Keratinocyte (primary cell): ENCODE measurements around the gene SIGLEC9. TPM values are rescaled to one million over a fixed set of nuclear protein-coding genes. Genes with fewer than 3 reads are reported as not detected.

Experiments
- DNase-seq: peaks from one replicate; pipeline ENCODE4 v3.0.0-alpha.2; 2011; ENCODE audit warnings: low read depth, missing footprints, low spot score
- FAIRE-seq: peaks from 2 replicates; lab custom pipeline; 2011; peaks lifted over from hg19 to GRCh38; lab: Jason Lieb, UNC
- H2AFZ ChIP-seq: 2 replicates; pipeline ENCODE4 v1.6.0; 2012; ENCODE audit warnings: low read length, control low read depth, inconsistent platforms; ENCODE audit not compliant: control insufficient read depth
- H3K27ac ChIP-seq: 2 replicates; pipeline ENCODE4 v1.5.1; 2011; ENCODE audit warnings: low read length; ENCODE audit not compliant: control insufficient read depth, insufficient read depth
- H3K27me3 ChIP-seq: 3 replicates; pipeline ENCODE4 v1.6.0; 2011; ENCODE audit warnings: low read length; ENCODE audit not compliant: control insufficient read depth, insufficient read depth; ENCODE audit errors: extremely low read depth
- H3K36me3 ChIP-seq, 2 experiments: 2 replicates in 1 of 2; 3 replicates in 1 of 2; pipeline ENCODE4 v1.5.1; 2011; ENCODE audit warnings: low read length in 2 of 2, mild to moderate bottlenecking in 1 of 2; ENCODE audit not compliant: control insufficient read depth in 2 of 2, insufficient read depth in 2 of 2; ENCODE audit errors: extremely low read depth in 1 of 2
- H3K4me1 ChIP-seq: 3 replicates; pipeline ENCODE4 v1.5.1; 2011; ENCODE audit warnings: low read length; ENCODE audit not compliant: control insufficient read depth, insufficient read depth; ENCODE audit errors: extremely low read depth
- H3K4me2 ChIP-seq: 3 replicates; pipeline ENCODE4 v1.6.0; 2011; ENCODE audit warnings: low read depth, low read length; ENCODE audit not compliant: control insufficient read depth, insufficient read depth; ENCODE audit errors: extremely low read depth
- H3K4me3 ChIP-seq, 3 experiments: fragments of 200-600 bp in 1 of 3; sonication (generic) in 1 of 3; 2 replicates in 2 of 3; 3 replicates in 1 of 3; pipeline ENCODE4 v1.5.1; 2011 to 2016; ENCODE audit warnings: low read length in 3 of 3, mild to moderate bottlenecking in 3 of 3, control low read depth in 2 of 3, inconsistent platforms in 1 of 3, low read depth in 1 of 3, mixed read lengths in 1 of 3, mixed run types in 1 of 3, moderate library complexity in 1 of 3; ENCODE audit not compliant: control insufficient read depth in 2 of 3, insufficient read depth in 2 of 3; ENCODE audit errors: extremely low read depth in 1 of 3
- H3K79me2 ChIP-seq: 2 replicates; pipeline ENCODE4 v1.6.0; 2012; ENCODE audit warnings: low read length; ENCODE audit not compliant: control insufficient read depth, insufficient read depth
- H3K9ac ChIP-seq: 3 replicates; pipeline ENCODE4 v1.6.0; 2011; ENCODE audit warnings: low read length; ENCODE audit not compliant: control insufficient read depth, insufficient read depth; ENCODE audit errors: extremely low read depth
- H3K9me1 ChIP-seq: 3 replicates; pipeline ENCODE4 v1.6.0; 2011; ENCODE audit warnings: low read length; ENCODE audit not compliant: control insufficient read depth, insufficient read depth; ENCODE audit errors: extremely low read depth
- H3K9me3 ChIP-seq: 2 replicates; pipeline ENCODE4 v1.5.1; 2012; ENCODE audit warnings: low read depth, low read length; ENCODE audit not compliant: control insufficient read depth
- H4K20me1 ChIP-seq: 3 replicates; pipeline ENCODE4 v1.6.0; 2011; ENCODE audit warnings: low read length; ENCODE audit not compliant: control insufficient read depth, insufficient read depth; ENCODE audit errors: extremely low read depth
- CTCF ChIP-seq, 3 experiments: IDR thresholded peaks in 1 of 3; conservative IDR thresholded peaks in 1 of 3; optimal IDR thresholded peaks in 1 of 3; 2 replicates in 2 of 3; 3 replicates in 1 of 3; pipeline versions ENCODE3 to v1.5.1; 2011; ENCODE audit warnings: low read length in 3 of 3, mild to moderate bottlenecking in 3 of 3, moderate library complexity in 2 of 3, control low read depth in 1 of 3, inconsistent platforms in 1 of 3; ENCODE audit not compliant: insufficient read depth in 2 of 3; ENCODE audit errors: extremely low read depth in 1 of 3
- EZH2 ChIP-seq: IDR thresholded peaks from one replicate; pipeline ENCODE4 v1.6.1; 2012; ENCODE audit warnings: inconsistent platforms, mild to moderate bottlenecking, low read length, moderate library complexity
- dilution Hi-C: fragments of 300-500 bp; cut with MboI; formaldehyde crosslinking; loops from one replicate; pipeline ENCODE4 v1.7.0; 2020; ENCODE audit warnings: low sequenced_read_pairs; ENCODE audit not compliant: extremely low pct_ligation_motif_present
- polyA plus RNA-seq, 5 experiments: library from polyadenylated mRNA; depleted of rRNA in 3 of 5; stranded (reverse) in 3 of 5; stranded (forward) in 1 of 5; unstranded in 1 of 5; fragments of >200 nt; gene quantifications; 1 replicate in 1 of 5; 2 replicates in 3 of 5; 3 replicates in 1 of 5; pipeline versions ENCODE4 v1.2.1 to v1.2.3, GENCODE V29; 2011 to 2012; ENCODE audit warnings: missing spikeins in 2 of 5, low read depth in 1 of 5, low replicate concordance in 1 of 5

SIGLEC9 gene
- polyA plus RNA-seq, 1 donor (not counting 4 experiments of a cell fraction or from before 2014, with no cell fraction given): not detected

GRCh38 chr19:51100601-51101000 lies 24.1 kb upstream of the SIGLEC9 start:
- Histone ChIP-seq H3K4me3 (no peak overlapping the region), H3K9me3 (no peaks in the 10 kb centered on the region), H3K4me1 (peaks cover 11% of the 10 kb centered on the region), H3K4me2 (no peak overlapping the region), H3K27me3 (no peaks in the 10 kb centered on the region), H3K9ac (no peak overlapping the region), H3K79me2 (peaks cover 40% of the 10 kb centered on the region), H3K36me3 (peaks cover 21 to 32% of the 10 kb centered on the region in 2 experiments), H2AFZ (no peak overlapping the region), H3K9me1 (peaks cover 5% of the 10 kb centered on the region), H3K27ac (no peak overlapping the region), H4K20me1 (peaks cover 7% of the 10 kb centered on the region)
- FAIRE-seq (no peak), DNase-seq (no peak)
- dilution Hi-C loops: no loop called here
- TF ChIP-seq CTCF (optimal IDR thresholded peaks at IDR 0.05 in 1 of 3, IDR thresholded peaks at IDR 0.05 in 1 of 3, conservative IDR thresholded peaks at IDR 0.05 in 1 of 3; ENCODE audit: extremely low read depth in 1 of 3, insufficient read depth in 2 of 3, low read length in 3 of 3): no peak
- TF ChIP-seq EZH2: no peak

GRCh38 chr19:51101171-51101865 lies 23.4 kb upstream of the SIGLEC9 start:
- FAIRE-seq (no peak), DNase-seq (no peak)
- no peaks in the 10 kb centered on the region for H3K27me3 ChIP-seq
- H3K9ac ChIP-seq: no peak overlapping the region
- H3K4me3 ChIP-seq: no peak overlapping the region
- peaks cover 21 to 32% of the 10 kb centered on the region in 2 experiments for H3K36me3 ChIP-seq
- peaks cover 5% of the 10 kb centered on the region for H3K9me1 ChIP-seq
- H2AFZ ChIP-seq: no peak overlapping the region
- peaks cover 10% of the 10 kb centered on the region for H3K4me1 ChIP-seq
- dilution Hi-C loops: no loop called here
- H4K20me1 ChIP-seq: peaks cover 7% of the 10 kb centered on the region
- no peak overlapping the region for H3K4me2 ChIP-seq
- TF ChIP-seq CTCF (optimal IDR thresholded peaks at IDR 0.05 in 1 of 3, IDR thresholded peaks at IDR 0.05 in 1 of 3, conservative IDR thresholded peaks at IDR 0.05 in 1 of 3; ENCODE audit: extremely low read depth in 1 of 3, insufficient read depth in 2 of 3, low read length in 3 of 3) (no peak), EZH2 (no peak)
- H3K79me2 ChIP-seq: peaks cover 46% of the 10 kb centered on the region
- H3K27ac ChIP-seq: no peak overlapping the region
- H3K9me3 ChIP-seq: no peaks in the 10 kb centered on the region
